Mesenchymal stem cell (in vitro differentiated cells and primary cell): ENCODE measurements around the gene HOXB3.

Experiments used
- DNase-seq: peaks from one replicate; pipeline ENCODE4 v3.0.0-alpha.2; 2013
- H2AFZ ChIP-seq: one replicate; pipeline ENCODE4 v1.6.1; 2013; ENCODE audit warnings: low read depth, mild to moderate bottlenecking, control low read depth, inconsistent platforms, low read length, moderate library complexity
- H2AK5ac ChIP-seq: 2 replicates; pipeline ENCODE4 v1.6.1; 2013; ENCODE audit warnings: low read length, moderate library complexity, mild to moderate bottlenecking, inconsistent platforms; ENCODE audit not compliant: severe bottlenecking
- H2BK120ac ChIP-seq: one replicate; pipeline ENCODE4 v1.6.1; 2013; ENCODE audit warnings: low read depth, mild to moderate bottlenecking, inconsistent platforms, low read length, moderate library complexity
- H2BK12ac ChIP-seq, 2 experiments: one replicate each; pipeline ENCODE4 v1.6.1; 2013; ENCODE audit warnings: inconsistent platforms in 2 of 2, low read length in 2 of 2, mild to moderate bottlenecking in 2 of 2, moderate library complexity in 2 of 2, control low read depth in 1 of 2
- H2BK15ac ChIP-seq: one replicate; pipeline ENCODE4 v1.6.1; 2013; ENCODE audit warnings: mild to moderate bottlenecking, low read depth, inconsistent platforms; ENCODE audit not compliant: poor library complexity, severe bottlenecking
- H2BK5ac ChIP-seq: 2 replicates; pipeline ENCODE4 v1.6.1; 2013; ENCODE audit warnings: low read depth, mild to moderate bottlenecking, low read length, control low read depth, inconsistent platforms; ENCODE audit not compliant: poor library complexity, severe bottlenecking
- H3K14ac ChIP-seq, 2 experiments: one replicate each; pipeline ENCODE4 v1.6.1; 2013; ENCODE audit warnings: inconsistent platforms in 2 of 2, low read length in 2 of 2, control low read depth in 1 of 2, mild to moderate bottlenecking in 1 of 2, moderate library complexity in 1 of 2
- H3K18ac ChIP-seq, 2 experiments: one replicate each; pipeline ENCODE4 v1.6.1; 2013; ENCODE audit warnings: inconsistent platforms in 2 of 2, low read length in 2 of 2, control low read depth in 1 of 2, low read depth in 1 of 2, mild to moderate bottlenecking in 1 of 2
- H3K23ac ChIP-seq, 2 experiments: one replicate each; pipeline ENCODE4 v1.6.1; 2013; ENCODE audit warnings: inconsistent platforms in 2 of 2, low read length in 2 of 2, mild to moderate bottlenecking in 2 of 2, moderate library complexity in 2 of 2, control low read depth in 1 of 2
- H3K27ac ChIP-seq: 2 replicates; pipeline ENCODE4 v1.5.1; 2013; ENCODE audit warnings: mild to moderate bottlenecking, moderate library complexity, low read length, control low read depth, inconsistent platforms; ENCODE audit not compliant: poor library complexity, severe bottlenecking
- H3K27me3 ChIP-seq, 2 experiments: 2 replicates each; pipeline versions ENCODE4 v1.6.1 to v1.7.0; 2013; ENCODE audit warnings: low read length in 2 of 2, mild to moderate bottlenecking in 2 of 2, moderate library complexity in 2 of 2, control low read depth in 1 of 2, inconsistent platforms in 1 of 2; ENCODE audit not compliant: control insufficient read depth in 1 of 2, insufficient read depth in 1 of 2
- H3K36me3 ChIP-seq, 2 experiments: 2 replicates each; pipeline versions ENCODE4 v1.6.1 to v1.7.0; 2013; ENCODE audit warnings: low read length in 2 of 2, control low read depth in 1 of 2, inconsistent platforms in 1 of 2, low read depth in 1 of 2, mild to moderate bottlenecking in 1 of 2; ENCODE audit not compliant: insufficient read depth in 2 of 2, control insufficient read depth in 1 of 2
- H3K4ac ChIP-seq, 2 experiments: one replicate each; pipeline ENCODE4 v1.6.1; 2013; ENCODE audit warnings: inconsistent platforms in 2 of 2, low read length in 2 of 2, mild to moderate bottlenecking in 2 of 2, moderate library complexity in 2 of 2, control low read depth in 1 of 2, low read depth in 1 of 2
- H3K4me1 ChIP-seq: 2 replicates; pipeline ENCODE4 v1.6.1; 2013; ENCODE audit warnings: low read depth, low read length, control low read depth; ENCODE audit not compliant: control insufficient read depth, insufficient read depth
- H3K4me2 ChIP-seq: 2 replicates; pipeline ENCODE4 v1.6.1; 2013; ENCODE audit warnings: low read length, mild to moderate bottlenecking, inconsistent platforms; ENCODE audit not compliant: poor library complexity, severe bottlenecking
- H3K4me3 ChIP-seq, 2 experiments: 2 replicates each; pipeline versions ENCODE4 v1.5.1 to v1.7.0; 2013; ENCODE audit warnings: low read length in 2 of 2, mild to moderate bottlenecking in 2 of 2, control low read depth in 1 of 2, low read depth in 1 of 2; ENCODE audit not compliant: insufficient read depth in 1 of 2
- H3K79me1 ChIP-seq: replicated peaks from 2 replicates; pipeline ENCODE4 v1.6.1; 2013; ENCODE audit warnings: mild to moderate bottlenecking, control low read depth, low read length, inconsistent platforms; ENCODE audit not compliant: poor library complexity, severe bottlenecking
- H3K9ac ChIP-seq: 2 replicates; pipeline ENCODE4 v1.7.0; 2013; ENCODE audit warnings: mild to moderate bottlenecking, low read length, moderate library complexity
- H3K9me3 ChIP-seq: 2 replicates; pipeline ENCODE4 v1.7.0; 2013; ENCODE audit warnings: mild to moderate bottlenecking, low read length; ENCODE audit not compliant: control insufficient read depth
- H4K8ac ChIP-seq: one replicate; pipeline ENCODE4 v1.6.1; 2013; ENCODE audit warnings: inconsistent platforms, mild to moderate bottlenecking, low read length, moderate library complexity
- H4K91ac ChIP-seq: one replicate; pipeline ENCODE4 v1.6.1; 2013; ENCODE audit warnings: mild to moderate bottlenecking, low read length, inconsistent platforms
- WGBS: methylation state at CpG from one replicate; pipeline ENCODE4 v1.1.7; 2013; ENCODE audit warnings: mixed read lengths; 5-methylcytosine and 5-hydroxymethylcytosine counted together

Gene HOXB3

GRCh38 chr17:48596000-48596734, 6.1 kb upstream of the HOXB3 start:
- Histone ChIP-seq H3K23ac (peak overlapping the region in 1 of 2 experiments; percentile 16), H3K79me1 (peaks cover 3% of the 10 kb centered on the region), H2BK5ac (no peak overlapping the region), H3K9me3 (no peaks in the 10 kb centered on the region), H3K14ac (peak overlapping the region in 1 of 2 experiments; percentile 68), H3K4me3 (peak overlapping the region; percentile 35 to 87), H3K18ac (peak overlapping the region; percentile 63 to 95), H3K36me3 (peaks cover 26 to 30% of the 10 kb centered on the region in 2 experiments), H3K27ac (peak overlapping the region; percentile 22), H4K91ac (peak overlapping the region; percentile 52), H2AK5ac (peak overlapping the region; percentile 20), H2BK12ac (peak overlapping the region; percentile 7 to 62), H2BK120ac (peak overlapping the region; percentile 42), H3K27me3 (no peaks in the 10 kb centered on the region), H2AFZ (no peak overlapping the region), H4K8ac (peak overlapping the region; percentile 77), H3K4ac (peak overlapping the region; percentile 57 to 84), H3K9ac (peak overlapping the region; percentile 91), H3K4me2 (peak overlapping the region; percentile 73), H2BK15ac (peak overlapping the region; percentile 86), H3K4me1 (peaks cover 52% of the 10 kb centered on the region)
- DNase-seq, result no peak
- WGBS, result under 1% methylated on average over 51 of the region's 54 CpGs

DNA sequence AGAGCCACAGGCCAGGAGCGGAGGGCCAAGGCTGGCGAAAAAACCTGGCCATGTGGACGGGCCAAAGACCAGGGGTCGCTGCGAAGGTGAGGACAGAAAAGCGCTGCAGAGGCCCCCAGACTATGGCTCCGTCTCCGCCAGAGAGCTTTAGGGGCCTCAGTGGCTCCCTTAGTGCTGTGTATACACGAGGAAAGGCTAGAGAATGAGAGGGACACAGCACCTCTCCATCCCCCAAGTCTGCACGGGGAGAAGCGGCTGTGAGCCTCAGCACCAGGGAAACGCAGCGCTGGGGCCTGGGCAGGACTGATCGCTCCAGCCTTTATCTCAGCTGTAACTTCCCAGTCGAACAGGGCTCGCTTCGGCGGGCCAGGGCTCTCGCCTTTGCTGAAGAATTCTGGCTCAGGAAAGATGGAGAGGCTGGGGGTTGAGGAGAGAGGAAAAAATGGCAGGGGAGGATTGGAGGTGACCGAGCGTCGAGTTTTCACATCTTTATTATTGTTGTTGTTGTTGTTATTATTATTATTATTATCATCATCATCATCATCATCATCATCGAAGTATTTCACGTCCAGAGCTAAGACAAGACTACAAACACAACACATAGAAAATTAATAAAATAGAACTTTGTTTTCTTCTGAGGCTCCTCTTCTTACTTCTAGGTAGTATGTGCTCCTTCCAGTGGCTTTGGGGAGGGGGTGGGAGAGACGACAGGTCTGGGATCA, 5.4 kb upstream of the HOXB3 start:
- no peak overlapping the region for H2BK5ac ChIP-seq
- DNase-seq, result peak; percentile 72

DNA sequence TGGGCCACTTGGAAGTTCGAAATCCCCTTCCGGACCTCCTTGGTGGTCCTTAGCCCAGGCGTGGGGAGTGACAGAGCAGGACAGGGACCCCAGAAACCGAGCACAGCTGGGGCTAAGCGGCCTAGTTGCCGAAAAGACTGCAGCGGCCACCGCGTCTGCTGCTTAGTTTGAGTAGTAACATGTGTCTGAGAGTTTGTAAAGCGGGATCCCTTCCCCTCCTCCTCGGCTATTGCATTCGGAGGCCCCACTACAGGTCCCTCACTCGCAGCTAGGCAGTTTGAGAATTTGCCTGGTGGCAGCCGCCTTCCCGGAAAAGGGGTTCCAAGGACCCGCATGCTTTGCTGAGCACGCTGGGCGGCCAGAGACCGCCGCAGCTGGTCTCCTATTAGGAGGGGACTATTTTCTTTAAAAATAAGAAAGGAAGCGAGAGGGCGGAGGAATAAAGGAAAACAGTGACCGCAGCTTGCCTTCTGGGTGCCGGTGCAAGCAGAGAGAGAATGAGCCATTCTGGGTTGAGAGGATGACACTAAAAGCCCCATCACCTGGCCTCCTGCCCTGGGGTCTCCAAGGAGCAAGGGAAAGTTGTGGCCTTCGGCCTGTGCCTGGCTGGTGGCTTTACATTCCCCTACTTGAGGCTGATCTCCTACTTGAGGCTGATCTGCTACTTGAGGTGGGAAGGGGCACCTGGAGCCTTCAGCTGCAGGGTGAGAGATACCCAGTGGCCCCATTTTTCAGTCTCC, 4.7 kb upstream of the HOXB3 start:
- peaks cover 4% of the 10 kb centered on the region for H3K79me1 ChIP-seq
- H3K9ac ChIP-seq, result peak overlapping the region; percentile 98
- no peak overlapping the region for H2AFZ ChIP-seq
- peak overlapping the region; percentile 90 for H3K27ac ChIP-seq
- H3K27me3 ChIP-seq, result no peaks in the 10 kb centered on the region
- H2BK120ac ChIP-seq, result peak overlapping the region; percentile 95
- peak overlapping the region; percentile 94 to 97 for H3K18ac ChIP-seq
- H4K91ac ChIP-seq, result peak overlapping the region; percentile 77
- peak; percentile 81 for DNase-seq
- peaks cover 50% of the 10 kb centered on the region for H3K4me1 ChIP-seq
- no peaks in the 10 kb centered on the region for H3K9me3 ChIP-seq
- peak overlapping the region; percentile 68 to 96 for H3K23ac ChIP-seq
- H3K36me3 ChIP-seq, result peaks cover 31 to 34% of the 10 kb centered on the region in 2 experiments
- H2BK5ac ChIP-seq, result peak overlapping the region; percentile 39
- H2AK5ac ChIP-seq, result peak overlapping the region; percentile 84
- peak overlapping the region; percentile 66 for H4K8ac ChIP-seq
- peak overlapping the region; percentile 15 to 89 for H2BK12ac ChIP-seq
- H2BK15ac ChIP-seq, result no peak overlapping the region
- H3K4ac ChIP-seq, result peak overlapping the region; percentile 36 to 92
- H3K14ac ChIP-seq, result peak overlapping the region in 1 of 2 experiments; percentile 73
- 3% methylated on average over 21 of the region's 25 CpGs for WGBS
- peak overlapping the region in 1 of 2 experiments; percentile 35 for H3K4me3 ChIP-seq
- H3K4me2 ChIP-seq, result peak overlapping the region; percentile 44

More for the DNA sequence above, 5.4 kb upstream of the HOXB3 start:
- H2BK15ac ChIP-seq, result no peak overlapping the region
- H3K36me3 ChIP-seq, result peaks cover 31 to 34% of the 10 kb centered on the region in 2 experiments
- H3K9ac ChIP-seq, result no peak overlapping the region
- H3K4ac ChIP-seq, result peak overlapping the region; percentile 57 to 71
- peaks cover 4% of the 10 kb centered on the region for H3K79me1 ChIP-seq
- H3K23ac ChIP-seq, result peak overlapping the region in 1 of 2 experiments; percentile 96
- peak overlapping the region; percentile 94 to 97 for H3K18ac ChIP-seq
- 4% methylated on average over 17 of the region's 25 CpGs for WGBS
- H2AK5ac ChIP-seq, result peak overlapping the region; percentile 84
- H3K27me3 ChIP-seq, result no peaks in the 10 kb centered on the region
- H3K9me3 ChIP-seq, result no peaks in the 10 kb centered on the region
- no peak overlapping the region for H2AFZ ChIP-seq
- peaks cover 53% of the 10 kb centered on the region for H3K4me1 ChIP-seq
- peak overlapping the region; percentile 73 for H3K4me2 ChIP-seq
- H3K27ac ChIP-seq, result peak overlapping the region; percentile 90
- H2BK12ac ChIP-seq, result peak overlapping the region in 1 of 2 experiments; percentile 89
- H2BK120ac ChIP-seq, result peak overlapping the region; percentile 95
- H4K8ac ChIP-seq, result peak overlapping the region; percentile 77
- H4K91ac ChIP-seq, result peak overlapping the region; percentile 77
- H3K4me3 ChIP-seq, result no peak overlapping the region
- peak overlapping the region in 1 of 2 experiments; percentile 73 for H3K14ac ChIP-seq
